HepG2 (cell line): ENCODE data around the gene DNM3.

Experiments
- BRD4 ChIP-seq: sonication (generic); formaldehyde crosslinking; IDR thresholded peaks from 2 replicates; pipeline ENCODE4 v1.4.0; 2020; ENCODE audit warnings: missing genetic modification reagents
- CEBPG ChIP-seq: IDR thresholded peaks from 2 replicates; pipeline ENCODE4 v1.6.1; 2016
- CREM ChIP-seq, 2 experiments: sonication (generic) in 1 of 2; formaldehyde crosslinking in 1 of 2; IDR thresholded peaks; 2 replicates each; pipeline versions ENCODE4 v1.4.0 to v1.6.1; 2016 to 2020; ENCODE audit warnings: antibody characterized with exemption in 1 of 2, mild to moderate bottlenecking in 1 of 2, missing genetic modification reagents in 1 of 2
- NAIF1 ChIP-seq: sonication (generic); formaldehyde crosslinking; IDR thresholded peaks from 2 replicates; pipeline ENCODE4 v1.5.0; 2020; ENCODE audit warnings: mild to moderate bottlenecking, missing genetic modification reagents, borderline replicate concordance
- PHF8 ChIP-seq: sonication (generic); formaldehyde crosslinking; IDR thresholded peaks from 2 replicates; pipeline ENCODE4 v1.5.0; 2020; ENCODE audit warnings: missing genetic modification reagents
- POLR2A ChIP-seq, 2 experiments: IDR thresholded peaks; 2 replicates each; pipeline ENCODE4 v1.6.1; 2011; ENCODE audit warnings: low read depth in 2 of 2, low read length in 2 of 2, mild to moderate bottlenecking in 1 of 2, moderate library complexity in 1 of 2; ENCODE audit not compliant: insufficient read depth in 1 of 2
- SAFB2 ChIP-seq: sonication (generic); formaldehyde crosslinking; IDR thresholded peaks from 2 replicates; pipeline ENCODE4 v1.5.1; 2020; ENCODE audit warnings: missing genetic modification reagents, low read depth, mild to moderate bottlenecking, borderline replicate concordance
- SNAI1 ChIP-seq: sonication (generic); formaldehyde crosslinking; IDR thresholded peaks from 2 replicates; pipeline ENCODE4 v1.5.0; 2020; ENCODE audit warnings: mild to moderate bottlenecking, missing genetic modification reagents, borderline replicate concordance
- ZNF792 ChIP-seq: IDR thresholded peaks from 2 replicates; pipeline ENCODE4 v1.6.1; 2016
- TF ChIP-seq, protein P1 (sequence below): sonication (generic); formaldehyde crosslinking; IDR thresholded peaks from 2 replicates; pipeline ENCODE4 v1.5.0; 2020; ENCODE audit warnings: mild to moderate bottlenecking, missing genetic modification reagents, moderate library complexity
- TF ChIP-seq, protein P2 (sequence below): sonication (generic); formaldehyde crosslinking; conservative IDR thresholded peaks from 2 replicates; pipeline ENCODE4 v1.5.0; 2020; ENCODE audit warnings: missing genetic modification reagents

DNA sequence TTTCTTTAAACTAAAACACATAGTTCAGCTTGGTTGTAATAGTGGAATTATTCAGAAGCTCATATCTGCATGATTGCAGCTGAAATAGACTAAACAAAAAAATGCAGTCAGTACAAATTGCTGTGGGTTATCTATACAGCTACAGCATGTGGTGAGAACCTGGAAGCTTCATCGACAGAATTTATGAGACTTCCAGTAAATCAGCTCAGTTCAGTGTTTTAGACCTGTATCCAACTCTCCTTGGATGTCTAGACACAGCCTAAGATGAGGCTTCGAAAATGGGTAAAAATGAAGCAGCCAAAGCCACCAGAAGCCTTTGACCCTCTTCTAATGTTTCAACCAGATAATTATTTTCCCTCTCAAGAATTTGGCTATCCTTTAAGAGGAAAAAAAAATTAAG is 452.1 kb downstream of the DNM3 start:
- no peak for TF ChIP-seq POLR2A (IDR thresholded peaks at IDR 0.05; ENCODE audit: insufficient read depth in 1 of 2, low read depth in 2 of 2, low read length in 2 of 2)
- no peak for TF ChIP-seq CREM (IDR thresholded peaks at IDR 0.05)
- no peak for TF ChIP-seq CREM (CRISPR knock-in tag; IDR thresholded peaks at IDR 0.05)
- TF ChIP-seq SNAI1 (CRISPR knock-in tag) = no peak
- no peak for TF ChIP-seq ZNF792 (CRISPR knock-in tag)
- TF ChIP-seq, protein P1, sequence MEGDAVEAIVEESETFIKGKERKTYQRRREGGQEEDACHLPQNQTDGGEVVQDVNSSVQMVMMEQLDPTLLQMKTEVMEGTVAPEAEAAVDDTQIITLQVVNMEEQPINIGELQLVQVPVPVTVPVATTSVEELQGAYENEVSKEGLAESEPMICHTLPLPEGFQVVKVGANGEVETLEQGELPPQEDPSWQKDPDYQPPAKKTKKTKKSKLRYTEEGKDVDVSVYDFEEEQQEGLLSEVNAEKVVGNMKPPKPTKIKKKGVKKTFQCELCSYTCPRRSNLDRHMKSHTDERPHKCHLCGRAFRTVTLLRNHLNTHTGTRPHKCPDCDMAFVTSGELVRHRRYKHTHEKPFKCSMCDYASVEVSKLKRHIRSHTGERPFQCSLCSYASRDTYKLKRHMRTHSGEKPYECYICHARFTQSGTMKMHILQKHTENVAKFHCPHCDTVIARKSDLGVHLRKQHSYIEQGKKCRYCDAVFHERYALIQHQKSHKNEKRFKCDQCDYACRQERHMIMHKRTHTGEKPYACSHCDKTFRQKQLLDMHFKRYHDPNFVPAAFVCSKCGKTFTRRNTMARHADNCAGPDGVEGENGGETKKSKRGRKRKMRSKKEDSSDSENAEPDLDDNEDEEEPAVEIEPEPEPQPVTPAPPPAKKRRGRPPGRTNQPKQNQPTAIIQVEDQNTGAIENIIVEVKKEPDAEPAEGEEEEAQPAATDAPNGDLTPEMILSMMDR (CRISPR knock-in tag) = no peak
- TF ChIP-seq CEBPG (CRISPR knock-in tag) = no peak
- TF ChIP-seq SAFB2 = no peak
- TF ChIP-seq, protein P2, sequence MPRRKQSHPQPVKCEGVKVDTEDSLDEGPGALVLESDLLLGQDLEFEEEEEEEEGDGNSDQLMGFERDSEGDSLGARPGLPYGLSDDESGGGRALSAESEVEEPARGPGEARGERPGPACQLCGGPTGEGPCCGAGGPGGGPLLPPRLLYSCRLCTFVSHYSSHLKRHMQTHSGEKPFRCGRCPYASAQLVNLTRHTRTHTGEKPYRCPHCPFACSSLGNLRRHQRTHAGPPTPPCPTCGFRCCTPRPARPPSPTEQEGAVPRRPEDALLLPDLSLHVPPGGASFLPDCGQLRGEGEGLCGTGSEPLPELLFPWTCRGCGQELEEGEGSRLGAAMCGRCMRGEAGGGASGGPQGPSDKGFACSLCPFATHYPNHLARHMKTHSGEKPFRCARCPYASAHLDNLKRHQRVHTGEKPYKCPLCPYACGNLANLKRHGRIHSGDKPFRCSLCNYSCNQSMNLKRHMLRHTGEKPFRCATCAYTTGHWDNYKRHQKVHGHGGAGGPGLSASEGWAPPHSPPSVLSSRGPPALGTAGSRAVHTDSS = no peak
- no peak for TF ChIP-seq NAIF1 (CRISPR knock-in tag)
- no peak for TF ChIP-seq PHF8 (CRISPR knock-in tag)
- no peak for TF ChIP-seq BRD4 (CRISPR knock-in tag)
